Erythroblast (primary cell): ENCODE data around the gene WHAMM.

Source experiments
- DNase-seq, 2 experiments: peaks; one replicate each; lab custom pipeline; 2025; lab: John Stamatoyannopoulos, UW
- GATA1 ChIP-seq: IDR thresholded peaks from 2 replicates; pipeline ENCODE4 v1.6.1; 2011; ENCODE audit warnings: low read depth, mild to moderate bottlenecking, control low read depth, low read length, moderate library complexity
- POLR2A ChIP-seq: IDR thresholded peaks from 2 replicates; pipeline ENCODE4 v1.6.1; 2011; ENCODE audit warnings: mild to moderate bottlenecking, low read length

Gene WHAMM

GRCh38 chr15:82788496-82788895 lies 20.9 kb upstream of the WHAMM start:
- DNase-seq = no peak
- TF ChIP-seq POLR2A = no peak
- TF ChIP-seq GATA1 = no peak

- no peak for TF ChIP-seq POLR2A
- no peak for TF ChIP-seq GATA1
- no peak for DNase-seq
Observed at GRCh38 chr15:82789491-82789890, 19.9 kb upstream of the WHAMM start.

- no peak for TF ChIP-seq GATA1
- no peak for TF ChIP-seq POLR2A
- no peak for DNase-seq
Observed at GRCh38 chr15:82790321-82790720, 19.1 kb upstream of the WHAMM start.

- TF ChIP-seq POLR2A (no peak), GATA1 (no peak)
- no peak for DNase-seq
Observed at GRCh38 chr15:82792068-82792467, 17.4 kb upstream of the WHAMM start.

- no peak for TF ChIP-seq GATA1
- TF ChIP-seq POLR2A = no peak
- DNase-seq = no peak
Observed at GRCh38 chr15:82793737-82794136, 15.7 kb upstream of the WHAMM start.

GRCh38 chr15:82798104-82798503 lies 11.3 kb upstream of the WHAMM start:
- no peak for DNase-seq
- TF ChIP-seq POLR2A (no peak), GATA1 (no peak)

- DNase-seq = no peak
- no peak for TF ChIP-seq GATA1
- no peak for TF ChIP-seq POLR2A
Observed at GRCh38 chr15:82798531-82799166, 10.8 kb upstream of the WHAMM start.

GRCh38 chr15:82799183-82799841 lies 10.1 kb upstream of the WHAMM start:
- DNase-seq = no peak
- TF ChIP-seq GATA1 = no peak
- no peak for TF ChIP-seq POLR2A

GRCh38 chr15:82802497-82802896 lies 6.9 kb upstream of the WHAMM start:
- TF ChIP-seq POLR2A (no peak), GATA1 (no peak)
- peak; percentile 44 to 68 for DNase-seq

- no peak for DNase-seq
- TF ChIP-seq POLR2A (no peak), GATA1 (no peak)
Observed at GRCh38 chr15:82803793-82804574, 5.4 kb upstream of the WHAMM start.

GRCh38 chr15:82804575-82804949 lies 4.9 kb upstream of the WHAMM start:
- no peak for DNase-seq
- TF ChIP-seq POLR2A (no peak), GATA1 (no peak)

- TF ChIP-seq POLR2A (no peak), GATA1 (no peak)
- DNase-seq = peak; percentile 5 to 7
Observed at GRCh38 chr15:82805994-82806406, 3.4 kb upstream of the WHAMM start, which contains the start of gene FSD2. TSS of gene FSD2 (minus strand) at chr15:82806069. CDS start at chr15:82787390, 18,679 bp downstream.

GRCh38 chr15:82807920-82808633 lies 1.4 kb upstream of the WHAMM start:
- TF ChIP-seq POLR2A = no peak
- no peak for TF ChIP-seq GATA1
- DNase-seq = no peak

- peak; percentile 21 to 32 for DNase-seq
- no peak for TF ChIP-seq POLR2A
Observed at GRCh38 chr15:82808634-82809041, 790 bp upstream of the WHAMM start.
